ENCODE measurements around the gene MYO1E.

DNA sequence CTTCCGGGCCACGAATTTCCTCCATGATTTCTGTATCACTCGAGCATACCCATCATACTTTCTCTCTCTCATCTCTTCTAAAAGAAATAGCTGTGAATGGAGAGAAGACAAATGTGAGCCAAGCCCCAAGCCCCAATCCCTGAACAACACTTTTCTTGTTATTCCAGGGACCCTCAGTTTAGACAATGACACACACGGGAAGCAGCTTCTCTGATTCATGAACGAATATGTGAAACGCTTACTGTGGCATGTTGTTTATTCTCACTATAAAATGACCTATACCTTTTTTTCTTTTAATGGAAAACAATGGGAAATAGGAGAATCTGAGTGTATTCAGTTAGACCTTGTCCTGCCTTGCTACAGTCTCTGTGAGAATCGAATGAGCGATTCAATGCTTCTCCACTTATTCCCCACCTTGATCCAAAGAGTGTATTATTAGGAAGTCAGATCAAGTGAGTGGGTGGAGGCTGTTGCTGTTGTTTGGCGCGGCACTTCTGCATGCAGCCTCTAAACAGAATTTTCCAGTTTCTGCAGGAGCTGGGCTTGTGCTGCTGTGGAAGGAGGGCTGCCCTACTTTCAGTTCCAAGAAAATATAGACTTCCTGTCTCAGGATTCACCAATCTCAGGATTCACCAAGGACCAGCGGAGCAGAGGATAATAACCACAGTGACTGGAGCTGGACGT lies 198.4 kb downstream of the MYO1E start:
- TF ChIP-seq, protein P1, sequence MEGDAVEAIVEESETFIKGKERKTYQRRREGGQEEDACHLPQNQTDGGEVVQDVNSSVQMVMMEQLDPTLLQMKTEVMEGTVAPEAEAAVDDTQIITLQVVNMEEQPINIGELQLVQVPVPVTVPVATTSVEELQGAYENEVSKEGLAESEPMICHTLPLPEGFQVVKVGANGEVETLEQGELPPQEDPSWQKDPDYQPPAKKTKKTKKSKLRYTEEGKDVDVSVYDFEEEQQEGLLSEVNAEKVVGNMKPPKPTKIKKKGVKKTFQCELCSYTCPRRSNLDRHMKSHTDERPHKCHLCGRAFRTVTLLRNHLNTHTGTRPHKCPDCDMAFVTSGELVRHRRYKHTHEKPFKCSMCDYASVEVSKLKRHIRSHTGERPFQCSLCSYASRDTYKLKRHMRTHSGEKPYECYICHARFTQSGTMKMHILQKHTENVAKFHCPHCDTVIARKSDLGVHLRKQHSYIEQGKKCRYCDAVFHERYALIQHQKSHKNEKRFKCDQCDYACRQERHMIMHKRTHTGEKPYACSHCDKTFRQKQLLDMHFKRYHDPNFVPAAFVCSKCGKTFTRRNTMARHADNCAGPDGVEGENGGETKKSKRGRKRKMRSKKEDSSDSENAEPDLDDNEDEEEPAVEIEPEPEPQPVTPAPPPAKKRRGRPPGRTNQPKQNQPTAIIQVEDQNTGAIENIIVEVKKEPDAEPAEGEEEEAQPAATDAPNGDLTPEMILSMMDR (IDR thresholded peaks at IDR 0.05; ENCODE audit: control extremely low read depth in 1 of 3, insufficient read depth in 1 of 3, low read depth in 1 of 3, low read length in 3 of 3): no peak
- TF ChIP-seq POLR2A (IDR thresholded peaks at IDR 0.05; ENCODE audit: control extremely low read depth in 1 of 2, low read depth in 2 of 2, low read length in 2 of 2) (no peak), GABPA (IDR thresholded peaks at IDR 0.05; ENCODE audit: borderline replicate concordance, insufficient read depth, low read length) (no peak), SUZ12 (IDR thresholded peaks at IDR 0.05; ENCODE audit: low read length) (no peak), POLR2AphosphoS5 (IDR thresholded peaks at IDR 0.05; ENCODE audit: low read depth, low read length) (no peak), ASH2L (IDR thresholded peaks at IDR 0.05; ENCODE audit: low read length) (no peak), EZH2 (IDR thresholded peaks at IDR 0.05; ENCODE audit: low read depth, low read length, severe bottlenecking) (no peak), EP300 (IDR thresholded peaks at IDR 0.05; ENCODE audit: borderline replicate concordance in 1 of 2, low read depth in 2 of 2, low read length in 2 of 2) (no peak), YY1 (IDR thresholded peaks at IDR 0.05; ENCODE audit: low read depth, low read length) (no peak), MAX (IDR thresholded peaks at IDR 0.05) (no peak), CBX5 (IDR thresholded peaks at IDR 0.05; ENCODE audit: low read depth, low read length) (no peak), KDM1A (IDR thresholded peaks at IDR 0.05; ENCODE audit: borderline replicate concordance, low read length) (no peak)
